HG03432 (cell line): ENCODE data around the gene CLPTM1L.
"Not testable (repeated sequence)": the region's sequence is repeated elsewhere in the genome, so short reads cannot be mapped to it uniquely, and the experiment has no call there.

ENCODE experiments used
- ATAC-seq: cut with Tn5 transposase; IDR thresholded peaks from one replicate; pipeline ENCODE4 v1.9.1; 2021; ENCODE audit warnings: mild to moderate bottlenecking, moderate library complexity; ENCODE audit not compliant: unreplicated experiment

The CLPTM1L gene

GRCh38 chr5:1278656-1279442, 66.0 kb downstream of the CLPTM1L start:
- ATAC-seq = no peak

- ATAC-seq = no peak
Measured at GRCh38 chr5:1278216-1278615, 66.7 kb downstream of the CLPTM1L start.

GRCh38 chr5:1277781-1278180, 67.1 kb downstream of the CLPTM1L start:
- ATAC-seq = no peak

GRCh38 chr5:1277331-1277730, 67.6 kb downstream of the CLPTM1L start:
- no peak for ATAC-seq

- no peak for ATAC-seq
Measured at GRCh38 chr5:1276930-1277329, 68.0 kb downstream of the CLPTM1L start.

GRCh38 chr5:1275397-1276391, 69.2 kb downstream of the CLPTM1L start:
- ATAC-seq = not testable (repeated sequence)

GRCh38 chr5:1274471-1274870, 70.4 kb downstream of the CLPTM1L start:
- no peak for ATAC-seq

GRCh38 chr5:1273745-1274144, 71.2 kb downstream of the CLPTM1L start:
- ATAC-seq = no peak

- no peak for ATAC-seq
Measured at GRCh38 chr5:1272201-1272600, 72.7 kb downstream of the CLPTM1L start.

GRCh38 chr5:1270933-1271914, 73.7 kb downstream of the CLPTM1L start:
- no peak for ATAC-seq

GRCh38 chr5:1270426-1270825, 74.5 kb downstream of the CLPTM1L start:
- ATAC-seq = no peak

GRCh38 chr5:1268666-1269065, 76.2 kb downstream of the CLPTM1L start:
- no peak for ATAC-seq

- ATAC-seq = no peak
Measured at GRCh38 chr5:1268056-1268455, 76.8 kb downstream of the CLPTM1L start.
